Loucy (cell line): ENCODE results near the gene GPR107.

Source experiments
- H2AFZ ChIP-seq: fragments of 200-600 bp; sonication (generic); 2 replicates; pipeline ENCODE4 v1.6.0; 2016; ENCODE audit warnings: antibody characterized with exemption, mild to moderate bottlenecking, low read length, moderate library complexity
- H3F3A ChIP-seq: fragments of 200-600 bp; 2 replicates; pipeline ENCODE4 v1.6.0; 2016; ENCODE audit warnings: antibody characterized with exemption, low read depth, mild to moderate bottlenecking
- H3K27me3 ChIP-seq: fragments of 200-600 bp; sonication (generic); 2 replicates; pipeline ENCODE4 v1.6.1; 2014; ENCODE audit warnings: low read length, mild to moderate bottlenecking; ENCODE audit not compliant: insufficient read depth, poor library complexity, severe bottlenecking
- H3K36me3 ChIP-seq: fragments of 200-600 bp; sonication (generic); 2 replicates; pipeline ENCODE4 v1.6.1; 2016; ENCODE audit warnings: low read length; ENCODE audit not compliant: insufficient read depth
- H3K4me1 ChIP-seq: fragments of 200-600 bp; sonication (generic); 2 replicates; pipeline ENCODE4 v1.5.1; 2014; ENCODE audit warnings: low read length, mild to moderate bottlenecking; ENCODE audit not compliant: insufficient read depth, poor library complexity, severe bottlenecking
- H3K4me2 ChIP-seq: fragments of 200-600 bp; sonication (generic); 2 replicates; pipeline ENCODE4 v1.6.0; 2014; ENCODE audit warnings: antibody characterized with exemption, low read length, low read depth, mild to moderate bottlenecking; ENCODE audit not compliant: poor library complexity, severe bottlenecking
- H3K4me3 ChIP-seq: fragments of 200-600 bp; sonication (generic); 2 replicates; pipeline ENCODE4 v1.5.1; 2014; ENCODE audit warnings: low read length, mild to moderate bottlenecking, mixed read lengths; ENCODE audit not compliant: poor library complexity, severe bottlenecking
- H3K79me2 ChIP-seq: fragments of 200-600 bp; sonication (generic); 2 replicates; pipeline ENCODE4 v1.6.1; 2014; ENCODE audit warnings: low read length; ENCODE audit not compliant: insufficient read depth
- H3K9ac ChIP-seq: fragments of 200-600 bp; sonication (generic); 2 replicates; pipeline ENCODE4 v1.6.0; 2014; ENCODE audit warnings: mild to moderate bottlenecking, low read depth, low read length, moderate library complexity; ENCODE audit not compliant: poor library complexity, severe bottlenecking
- H3K9me2 ChIP-seq: fragments of 200-600 bp; sonication (generic); replicated peaks from 2 replicates; pipeline ENCODE4 v1.6.1; 2016; ENCODE audit warnings: low read depth, low read length, mixed read lengths
- H3K9me3 ChIP-seq: fragments of 200-600 bp; sonication (generic); 2 replicates; pipeline ENCODE4 v1.6.1; 2014; ENCODE audit warnings: mild to moderate bottlenecking, antibody characterized with exemption, low read length, low read depth; ENCODE audit not compliant: insufficient read depth
- H4K20me1 ChIP-seq: fragments of 200-600 bp; sonication (generic); 2 replicates; pipeline ENCODE4 v1.6.0; 2014; ENCODE audit warnings: antibody characterized with exemption, low read length, mild to moderate bottlenecking; ENCODE audit not compliant: insufficient read depth, poor library complexity, severe bottlenecking
- EZH2phosphoT487 ChIP-seq: fragments of 200-600 bp; IDR thresholded peaks from 2 replicates; pipeline ENCODE4 v1.6.1; 2018; ENCODE audit warnings: antibody characterized with exemption, mild to moderate bottlenecking, moderate library complexity, borderline replicate concordance
- TF ChIP-seq, protein P1 (sequence below): fragments of 200-600 bp; sonication (generic); conservative IDR thresholded peaks from 2 replicates; pipeline ENCODE4 v1.5.1; 2014; ENCODE audit warnings: mild to moderate bottlenecking, antibody characterized with exemption, low read length

The GPR107 gene

GRCh38 chr9:130036099-130036498 is 17.6 kb upstream of the GPR107 start:
- H3K79me2 ChIP-seq: peaks cover 96% of the 10 kb centered on the region
- H3K4me2 ChIP-seq: peak overlapping the region; percentile 35
- H3K4me3 ChIP-seq: peak overlapping the region; percentile 44
- no peaks in the 10 kb centered on the region for H3K9me3 ChIP-seq
- TF ChIP-seq, protein P1, sequence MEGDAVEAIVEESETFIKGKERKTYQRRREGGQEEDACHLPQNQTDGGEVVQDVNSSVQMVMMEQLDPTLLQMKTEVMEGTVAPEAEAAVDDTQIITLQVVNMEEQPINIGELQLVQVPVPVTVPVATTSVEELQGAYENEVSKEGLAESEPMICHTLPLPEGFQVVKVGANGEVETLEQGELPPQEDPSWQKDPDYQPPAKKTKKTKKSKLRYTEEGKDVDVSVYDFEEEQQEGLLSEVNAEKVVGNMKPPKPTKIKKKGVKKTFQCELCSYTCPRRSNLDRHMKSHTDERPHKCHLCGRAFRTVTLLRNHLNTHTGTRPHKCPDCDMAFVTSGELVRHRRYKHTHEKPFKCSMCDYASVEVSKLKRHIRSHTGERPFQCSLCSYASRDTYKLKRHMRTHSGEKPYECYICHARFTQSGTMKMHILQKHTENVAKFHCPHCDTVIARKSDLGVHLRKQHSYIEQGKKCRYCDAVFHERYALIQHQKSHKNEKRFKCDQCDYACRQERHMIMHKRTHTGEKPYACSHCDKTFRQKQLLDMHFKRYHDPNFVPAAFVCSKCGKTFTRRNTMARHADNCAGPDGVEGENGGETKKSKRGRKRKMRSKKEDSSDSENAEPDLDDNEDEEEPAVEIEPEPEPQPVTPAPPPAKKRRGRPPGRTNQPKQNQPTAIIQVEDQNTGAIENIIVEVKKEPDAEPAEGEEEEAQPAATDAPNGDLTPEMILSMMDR: no peak
- no peak for TF ChIP-seq EZH2phosphoT487
- peaks cover 80% of the 10 kb centered on the region for H4K20me1 ChIP-seq
- H3K4me1 ChIP-seq: peaks cover 22% of the 10 kb centered on the region
- no peaks in the 10 kb centered on the region for H3K9me2 ChIP-seq
- H3K36me3 ChIP-seq: no peaks in the 10 kb centered on the region
- H3K27me3 ChIP-seq: no peaks in the 10 kb centered on the region
- no peak overlapping the region for H3K9ac ChIP-seq
- H3F3A ChIP-seq: no peaks in the 10 kb centered on the region
- no peak overlapping the region for H2AFZ ChIP-seq

DNA sequence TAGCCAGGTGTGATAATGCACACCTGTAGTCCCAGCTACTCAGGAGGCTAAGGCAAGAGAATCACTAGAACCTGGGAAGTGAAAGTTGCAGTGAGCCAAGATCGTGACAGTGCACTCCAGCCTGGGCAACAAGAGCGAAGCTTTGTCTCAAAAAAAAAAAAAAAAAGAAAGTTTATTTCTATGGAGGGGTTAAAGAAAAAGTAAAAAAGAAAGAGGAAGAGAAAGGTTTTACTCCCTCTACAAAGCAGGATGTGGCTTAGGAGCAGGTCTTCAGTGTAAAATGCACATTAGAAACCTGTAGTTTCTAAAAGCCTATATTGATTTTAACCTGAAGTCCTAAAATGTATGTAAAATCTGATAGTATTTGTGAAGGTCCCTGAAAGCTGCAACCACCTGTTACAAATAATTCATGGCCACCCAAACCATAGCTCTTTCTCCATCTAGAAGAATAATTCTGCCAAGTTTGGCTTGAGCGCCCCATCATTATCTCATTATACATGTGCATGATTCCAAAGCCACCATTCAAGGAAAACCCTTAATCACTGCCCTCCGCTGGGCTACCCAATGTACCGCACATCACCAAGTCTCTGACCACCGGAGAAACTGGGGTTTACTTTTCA is 14.1 kb upstream of the GPR107 start:
- Histone ChIP-seq H4K20me1 (peaks cover 57% of the 10 kb centered on the region), H3K9ac (peak overlapping the region; percentile 95), H3K4me3 (peak overlapping the region; percentile 77), H3K9me3 (no peaks in the 10 kb centered on the region), H3K4me2 (peak overlapping the region; percentile 83), H2AFZ (no peak overlapping the region), H3F3A (peaks cover 6% of the 10 kb centered on the region), H3K4me1 (peaks cover 27% of the 10 kb centered on the region), H3K79me2 (peaks cover 89% of the 10 kb centered on the region), H3K9me2 (no peaks in the 10 kb centered on the region), H3K27me3 (no peaks in the 10 kb centered on the region), H3K36me3 (no peaks in the 10 kb centered on the region)
- TF ChIP-seq, protein P1: no peak
- TF ChIP-seq EZH2phosphoT487: no peak

- H3K79me2 ChIP-seq: peaks cover 74% of the 10 kb centered on the region
- H3K9me2 ChIP-seq: no peaks in the 10 kb centered on the region
- H3K9me3 ChIP-seq: no peaks in the 10 kb centered on the region
- TF ChIP-seq EZH2phosphoT487: no peak
- TF ChIP-seq, protein P1: no peak
- peak overlapping the region; percentile 83 for H3K4me2 ChIP-seq
- no peaks in the 10 kb centered on the region for H3K36me3 ChIP-seq
- H2AFZ ChIP-seq: no peak overlapping the region
- peaks cover 36% of the 10 kb centered on the region for H3K4me1 ChIP-seq
- peaks cover 12% of the 10 kb centered on the region for H3F3A ChIP-seq
- peaks cover 46% of the 10 kb centered on the region for H4K20me1 ChIP-seq
- peak overlapping the region; percentile 95 for H3K9ac ChIP-seq
- peak overlapping the region; percentile 77 for H3K4me3 ChIP-seq
- H3K27me3 ChIP-seq: no peaks in the 10 kb centered on the region
These were observed 12.6 kb upstream of the GPR107 start for GRCh38 chr9:130040984-130041647.
